Spleen (tissue), 7 donors: ENCODE results near the gene BBS9.

Experiments used
- POLR2A ChIP-seq, 3 donors: fragments of 450-650 bp; IDR thresholded peaks; one replicate each; pipeline ENCODE4 v1.5.1; 2017; ENCODE audit warnings: antibody characterized with exemption in 3 of 3, mild to moderate bottlenecking in 1 of 3
- POLR2AphosphoS5 ChIP-seq, 3 donors: sonication (generic); formaldehyde crosslinking; IDR thresholded peaks; one replicate each; pipeline ENCODE4 v1.5.1; 2017; ENCODE audit warnings: antibody characterized with exemption in 3 of 3
- TF ChIP-seq, protein P1 (sequence below), 11 experiments: fragments of 200-600 bp in 7 of 11; fragments of 450-650 bp in 4 of 11; sonication (generic) in 4 of 11; IDR thresholded peaks in 8 of 11; conservative IDR thresholded peaks in 3 of 11; 1 replicate in 7 of 11; 2 replicates in 4 of 11; pipeline versions ENCODE4 v1.4.0 to v1.8.0; 2016 to 2021; ENCODE audit warnings: antibody characterized with exemption in 11 of 11, inconsistent platforms in 4 of 11, mild to moderate bottlenecking in 1 of 11
- donor health status: DM: no; HTN: no; CAD: no; lungs with moderate emphysema.
- donor health status: DM: no; HTN: no; CAD: no.
- donor health status: DM: no; HTN: no; CAD: no.

DNA sequence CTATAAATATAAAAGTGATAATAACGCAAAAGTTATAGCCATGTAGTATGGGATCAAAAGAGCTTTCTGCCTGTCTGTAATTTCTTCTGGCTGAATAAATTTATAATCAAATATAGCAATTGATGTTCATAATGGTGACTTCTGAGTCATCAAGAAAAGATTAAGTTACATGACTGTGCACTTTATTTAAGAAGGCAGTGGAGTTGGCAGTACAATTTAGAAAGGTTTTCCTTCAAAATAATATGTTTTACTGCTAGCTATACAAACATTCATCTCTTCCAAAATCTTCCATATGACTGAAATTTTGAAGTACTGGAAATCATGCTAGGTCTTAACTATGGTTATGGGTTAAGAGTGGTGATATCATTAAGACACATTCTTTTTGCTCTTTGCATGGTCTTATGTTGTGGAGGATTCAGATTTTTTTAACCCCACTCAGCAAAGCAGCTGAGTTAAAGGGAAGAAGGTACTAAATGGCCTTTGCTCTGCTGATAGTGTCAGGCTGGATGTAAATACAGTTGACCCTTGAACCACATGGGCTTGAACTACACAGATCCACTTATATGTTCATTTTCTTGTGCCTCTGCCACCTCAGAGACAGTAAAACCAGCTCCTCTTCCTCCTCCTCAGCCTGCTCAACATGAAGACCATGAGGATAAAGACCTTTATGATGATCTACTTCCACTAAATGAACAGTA is 323.6 kb downstream of the BBS9 start:
- TF ChIP-seq POLR2AphosphoS5 (IDR thresholded peaks at IDR 0.05) = no peak
- TF ChIP-seq, protein P1, sequence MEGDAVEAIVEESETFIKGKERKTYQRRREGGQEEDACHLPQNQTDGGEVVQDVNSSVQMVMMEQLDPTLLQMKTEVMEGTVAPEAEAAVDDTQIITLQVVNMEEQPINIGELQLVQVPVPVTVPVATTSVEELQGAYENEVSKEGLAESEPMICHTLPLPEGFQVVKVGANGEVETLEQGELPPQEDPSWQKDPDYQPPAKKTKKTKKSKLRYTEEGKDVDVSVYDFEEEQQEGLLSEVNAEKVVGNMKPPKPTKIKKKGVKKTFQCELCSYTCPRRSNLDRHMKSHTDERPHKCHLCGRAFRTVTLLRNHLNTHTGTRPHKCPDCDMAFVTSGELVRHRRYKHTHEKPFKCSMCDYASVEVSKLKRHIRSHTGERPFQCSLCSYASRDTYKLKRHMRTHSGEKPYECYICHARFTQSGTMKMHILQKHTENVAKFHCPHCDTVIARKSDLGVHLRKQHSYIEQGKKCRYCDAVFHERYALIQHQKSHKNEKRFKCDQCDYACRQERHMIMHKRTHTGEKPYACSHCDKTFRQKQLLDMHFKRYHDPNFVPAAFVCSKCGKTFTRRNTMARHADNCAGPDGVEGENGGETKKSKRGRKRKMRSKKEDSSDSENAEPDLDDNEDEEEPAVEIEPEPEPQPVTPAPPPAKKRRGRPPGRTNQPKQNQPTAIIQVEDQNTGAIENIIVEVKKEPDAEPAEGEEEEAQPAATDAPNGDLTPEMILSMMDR (IDR thresholded peaks at IDR 0.05 in 8 of 11, conservative IDR thresholded peaks at IDR 0.05 in 3 of 11) = no peak
- TF ChIP-seq POLR2A (IDR thresholded peaks at IDR 0.05) = no peak
